Superior temporal gyrus (tissue), 1 donor: Measurements from ENCODE around the gene CRHR2.
"Not testable (repeated sequence)": the region's sequence is repeated elsewhere in the genome, so short reads cannot be mapped to it uniquely, and the experiment has no call there.

Experiments
- DNase-seq: peaks from one replicate; pipeline ENCODE4 v3.0.0-alpha.2; 2016; ENCODE audit errors: extremely low spot score

CRHR2 gene

DNA sequence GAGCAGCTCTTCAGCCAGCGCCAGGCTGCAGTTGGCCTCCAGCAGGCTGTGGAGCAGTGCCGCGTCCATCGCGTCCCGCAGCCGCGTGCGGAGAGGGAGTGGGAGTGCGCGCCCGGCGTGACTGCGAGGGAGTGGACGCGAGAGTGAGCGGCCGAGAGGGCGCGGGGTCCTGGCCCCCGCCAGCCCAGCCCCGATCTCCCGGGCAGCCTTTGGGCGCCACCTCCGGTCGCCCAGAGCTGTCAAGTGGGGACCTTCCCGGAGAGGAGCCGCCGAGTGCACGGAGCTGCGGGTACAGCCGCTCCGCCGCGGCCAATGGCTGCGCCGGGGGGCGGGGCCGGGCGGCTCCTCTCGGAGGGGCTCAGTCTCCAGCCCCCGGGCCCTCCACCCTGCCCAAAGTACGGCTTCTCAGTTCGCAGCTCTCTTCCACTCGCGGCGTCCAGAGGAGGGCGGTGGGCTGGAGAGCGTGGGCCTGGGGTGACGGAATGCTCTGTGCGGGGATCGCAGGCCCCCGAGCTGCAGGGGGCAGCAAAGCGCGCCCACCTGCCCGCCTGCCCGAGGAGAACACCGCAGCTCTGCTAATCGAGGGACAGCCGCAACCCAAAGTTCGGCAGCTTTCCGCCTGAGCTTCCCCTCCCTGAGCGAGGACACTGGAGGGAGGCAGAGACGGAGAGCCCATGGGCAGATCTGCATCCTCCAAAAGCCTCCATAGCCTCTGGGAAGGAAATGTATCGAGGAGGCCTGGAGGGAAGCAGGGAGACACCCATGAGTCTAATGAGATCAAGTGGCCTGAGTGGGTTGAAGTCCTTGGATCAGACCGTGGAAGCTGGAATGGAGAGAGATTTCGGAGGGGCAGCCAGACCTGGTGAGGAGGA is at the start of gene CRHR2:
TSS of gene CRHR2 (minus strand) at position 245 of the 872 bp plus-strand sequence. CDS start at position 69, 176 bp downstream.
- no peak for DNase-seq

DNA sequence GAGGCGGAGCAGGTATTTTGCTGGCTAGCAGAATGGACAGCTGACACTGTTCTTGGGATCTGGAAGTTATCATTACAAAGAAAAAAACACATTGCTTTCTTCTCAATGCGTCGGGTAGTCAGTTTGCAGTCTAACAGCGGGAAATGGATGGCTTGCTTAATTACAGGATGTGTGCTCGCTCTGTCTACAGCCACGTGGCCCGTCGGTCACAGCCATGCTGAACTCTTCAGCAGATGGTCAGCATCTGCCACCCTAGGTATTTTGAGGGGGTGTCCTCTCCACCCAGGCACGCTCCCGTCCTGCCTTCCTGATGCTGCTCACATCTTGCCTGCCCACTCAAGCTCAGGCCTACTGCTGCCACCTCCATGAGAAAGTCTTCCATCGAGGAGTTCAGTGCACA is 49.3 kb upstream of the CRHR2 start:
- DNase-seq, result no peak

DNA sequence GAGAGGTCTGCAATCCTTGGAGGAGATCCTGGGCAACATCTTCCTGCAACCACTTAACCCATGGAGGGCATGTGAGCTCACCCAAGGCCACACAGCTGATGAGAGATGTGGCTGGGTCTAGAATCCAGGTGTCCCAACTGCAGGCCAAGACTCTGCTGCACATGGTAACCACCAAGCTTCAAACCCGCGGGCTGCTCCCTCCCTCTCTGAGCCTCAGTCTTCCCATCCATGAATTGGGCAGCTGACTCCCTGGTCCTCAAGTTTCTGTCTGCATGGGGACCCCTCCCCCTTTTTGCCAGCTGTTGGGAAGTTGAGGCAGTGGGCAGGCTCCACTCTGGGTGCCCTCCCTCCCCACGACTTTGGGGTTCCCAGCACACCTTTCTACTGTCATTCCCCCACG is 48.7 kb upstream of the CRHR2 start:
- no peak for DNase-seq

DNA sequence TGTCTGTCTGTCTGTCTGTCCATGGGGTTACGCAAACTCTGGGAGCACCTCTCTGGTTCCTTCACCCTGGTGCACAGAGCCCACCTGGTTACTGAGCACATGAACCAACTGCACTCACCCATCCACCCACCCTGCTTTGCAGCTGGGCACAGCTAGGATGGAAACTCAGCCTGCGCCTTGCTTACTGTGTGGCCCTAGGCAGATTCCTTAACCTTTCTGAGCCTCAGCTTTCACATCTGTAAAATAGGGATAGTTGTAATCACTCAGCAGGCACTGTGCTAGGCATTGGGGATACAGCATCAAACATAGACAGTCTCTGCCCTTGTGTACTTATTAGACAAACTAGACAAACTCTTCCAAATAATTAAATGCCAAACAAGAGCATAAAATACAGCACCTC is 47.8 kb upstream of the CRHR2 start:
- DNase-seq, result no peak

- no peak for DNase-seq
These were observed 47.4 kb upstream of the CRHR2 start for GRCh38 chr7:30729642-30730041.

- DNase-seq, result no peak
These were observed 46.4 kb upstream of the CRHR2 start for GRCh38 chr7:30728591-30729100.

- DNase-seq, result peak; percentile 16
These were observed 45.0 kb upstream of the CRHR2 start for GRCh38 chr7:30727061-30727945.

DNA sequence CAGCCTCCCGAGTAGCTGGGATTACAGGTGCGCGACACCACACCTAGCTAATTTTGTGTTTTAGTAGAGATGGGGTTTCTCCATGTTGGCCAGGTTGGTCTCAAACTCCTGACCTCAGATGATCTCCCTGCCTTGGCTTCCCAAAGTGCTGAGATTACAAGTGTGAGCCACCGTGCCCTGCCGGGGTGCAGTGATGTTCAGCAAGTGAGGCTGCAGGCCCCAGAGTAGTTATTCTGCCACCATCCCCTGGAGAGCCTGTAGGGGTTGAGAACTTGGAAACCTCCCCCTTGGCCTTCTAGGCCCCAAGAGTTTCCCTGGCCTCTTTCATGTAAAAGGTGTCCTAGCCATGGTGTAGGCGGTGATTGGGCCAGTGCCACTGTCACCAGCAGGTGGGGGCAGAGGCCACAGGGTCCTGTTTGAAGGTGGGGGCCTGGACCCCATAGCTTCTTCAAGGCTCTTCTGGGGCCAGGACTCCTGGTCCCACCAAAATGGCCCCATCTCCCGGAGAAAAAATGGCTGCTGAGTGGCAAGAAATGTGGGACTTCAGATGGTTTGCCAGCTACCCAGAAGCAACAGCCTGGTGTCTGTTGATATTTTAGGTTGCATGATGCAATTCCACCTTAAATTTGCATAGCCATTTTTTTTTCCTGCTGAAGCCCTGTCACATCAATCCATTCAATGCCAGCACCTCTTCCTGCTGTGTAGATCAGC is 44.2 kb upstream of the CRHR2 start:
- DNase-seq, result no peak

DNA sequence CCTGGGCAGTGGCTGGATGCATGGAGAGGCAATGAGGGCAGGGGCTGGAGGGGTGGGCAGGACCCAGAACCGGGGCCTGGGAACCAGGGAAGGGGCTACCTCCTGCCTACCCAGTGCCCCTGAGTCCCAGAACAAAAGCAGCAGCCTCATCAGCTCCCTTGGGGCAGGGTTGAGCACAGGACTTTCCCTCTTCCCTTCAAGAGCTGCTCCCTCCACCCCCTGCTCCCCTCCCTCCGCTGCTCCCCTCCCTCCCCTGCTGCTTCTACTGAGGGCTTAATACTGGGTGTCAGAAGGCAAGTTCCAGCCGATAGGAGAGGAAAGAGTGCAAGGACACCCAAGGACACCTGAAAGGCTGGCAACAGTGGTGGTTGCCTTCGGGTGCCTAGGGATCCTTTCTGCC is 41.5 kb upstream of the CRHR2 start:
- no peak for DNase-seq

- DNase-seq, result no peak
These were observed 40.4 kb upstream of the CRHR2 start for GRCh38 chr7:30722671-30723070.

DNA sequence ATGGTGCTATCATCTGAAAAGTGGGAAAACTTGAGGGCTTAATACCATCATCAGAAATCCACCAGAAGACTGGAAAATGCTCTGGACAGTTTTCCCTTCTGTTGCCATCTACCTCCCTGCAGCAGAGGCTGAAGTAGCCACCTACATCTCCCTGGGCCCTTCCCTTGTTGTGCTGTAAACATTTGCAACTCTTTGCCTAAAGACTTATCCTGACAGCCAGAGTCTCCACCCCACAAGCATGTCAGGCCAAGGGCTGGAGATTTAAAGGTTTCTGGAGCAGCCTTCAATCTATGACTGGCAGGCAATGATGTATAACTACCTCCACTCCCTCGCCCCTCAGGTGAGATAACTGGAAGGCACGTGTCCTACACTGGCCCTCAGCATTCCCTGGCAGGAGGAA is 39.9 kb upstream of the CRHR2 start:
- DNase-seq, result no peak

DNA sequence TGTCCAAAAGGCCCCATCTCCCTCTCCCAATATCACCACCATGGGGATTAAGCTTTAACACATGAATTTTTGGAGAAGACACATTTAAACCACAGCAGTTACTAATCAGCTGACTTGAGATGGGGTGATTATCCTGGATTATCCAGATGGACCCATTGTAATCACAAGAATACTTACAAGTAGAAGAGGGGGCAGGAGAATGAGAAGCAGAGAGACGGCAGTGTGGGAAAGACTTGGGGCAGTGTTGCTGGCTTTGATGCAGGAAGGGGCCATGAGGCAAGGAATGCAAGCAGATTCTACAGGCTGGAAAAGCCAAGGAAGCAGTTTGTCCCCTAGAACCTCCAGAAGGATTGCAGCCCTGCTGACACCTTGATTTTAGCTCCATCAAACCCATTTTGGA is 39.0 kb upstream of the CRHR2 start:
- DNase-seq, result no peak

DNA sequence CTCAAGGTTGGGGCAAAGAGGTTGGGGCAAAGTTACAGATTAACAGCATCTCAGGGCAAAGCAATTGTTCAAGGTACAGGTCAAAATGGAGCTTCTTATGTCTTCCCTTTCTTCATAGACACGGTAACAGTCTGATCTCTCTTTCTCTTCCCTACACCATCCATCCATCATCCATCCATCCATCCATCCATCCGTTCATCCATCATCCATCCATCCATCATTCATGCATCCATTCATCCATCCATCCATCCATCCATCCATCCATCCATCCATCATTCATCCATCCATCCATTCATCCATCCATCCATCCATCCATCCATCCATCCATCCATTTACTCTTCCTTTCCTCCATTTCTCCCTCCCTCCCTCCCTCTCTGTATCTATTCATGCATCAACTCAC is 37.2 kb upstream of the CRHR2 start:
- not testable (repeated sequence) for DNase-seq

- no peak for DNase-seq
These were observed 34.9 kb upstream of the CRHR2 start for GRCh38 chr7:30717181-30717580.

- no peak for DNase-seq
These were observed 31.9 kb upstream of the CRHR2 start for GRCh38 chr7:30714129-30714528.

GRCh38 chr7:30713392-30713791 is 31.1 kb upstream of the CRHR2 start:
- DNase-seq, result no peak

DNA sequence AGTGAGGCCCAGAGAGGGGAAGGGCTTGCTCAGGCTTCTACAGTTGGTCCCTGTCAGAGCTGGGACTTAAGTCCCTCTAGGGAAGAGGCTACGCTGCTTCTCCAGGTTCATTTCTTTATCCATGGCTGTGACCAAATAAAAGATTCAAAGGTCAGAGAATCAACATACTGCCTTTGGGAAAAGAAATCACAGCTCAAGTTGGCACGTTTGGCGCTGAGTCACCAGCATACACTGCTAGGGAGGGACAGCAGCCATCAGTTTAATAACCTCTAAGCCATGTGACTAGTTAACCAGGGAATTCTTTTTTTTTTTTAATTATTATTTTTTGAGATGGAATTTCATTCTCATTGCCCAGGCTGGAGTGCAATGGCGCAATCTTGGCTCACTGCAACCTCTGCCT is 28.4 kb upstream of the CRHR2 start:
- DNase-seq, result no peak

- no peak for DNase-seq
These were observed 27.3 kb upstream of the CRHR2 start for GRCh38 chr7:30709549-30709948.

- DNase-seq, result no peak
These were observed 26.7 kb upstream of the CRHR2 start for GRCh38 chr7:30708983-30709382.

- no peak for DNase-seq
These were observed 26.2 kb upstream of the CRHR2 start for GRCh38 chr7:30708412-30708811.

GRCh38 chr7:30707391-30708357 is 25.4 kb upstream of the CRHR2 start:
- DNase-seq, result no peak
